HAP-1 (cell line): ENCODE data around the gene MAST4.

Source experiments
- DNase-seq, 2 experiments: peaks; one replicate each; pipeline ENCODE4 v3.0.0-alpha.2; 2016 to 2020; ENCODE audit warnings: low spot score in 2 of 2
- H3K27me3 ChIP-seq: fragments of 250-450 bp; sonication (Bioruptor Pico); 2 replicates; pipeline ENCODE4 v1.5.1; 2020; ENCODE audit warnings: low read depth, mild to moderate bottlenecking, moderate library complexity
- H3K36me3 ChIP-seq: fragments of 250-450 bp; sonication (Bioruptor Pico); replicated peaks from 2 replicates; pipeline ENCODE4 v1.5.1; 2020; ENCODE audit warnings: mild to moderate bottlenecking
- H3K4me1 ChIP-seq: fragments of 250-450 bp; sonication (Bioruptor Pico); 2 replicates; pipeline ENCODE4 v1.5.1; 2020; ENCODE audit warnings: mild to moderate bottlenecking
- H3K4me3 ChIP-seq: fragments of 250-450 bp; sonication (Bioruptor Pico); 2 replicates; pipeline ENCODE4 v1.5.1; 2020; ENCODE audit warnings: mild to moderate bottlenecking, moderate library complexity
- H3K9me3 ChIP-seq: fragments of 250-450 bp; sonication (Bioruptor Pico); 2 replicates; pipeline ENCODE4 v1.5.1; 2020; ENCODE audit warnings: mild to moderate bottlenecking, moderate library complexity
- in situ Hi-C: fragments of 300-500 bp; cut with MboI; formaldehyde crosslinking; loops from 3 replicates; pipeline ENCODE4 v1.14.3; 2020; ENCODE audit warnings: low sequenced_read_pairs, inconsistent platforms, mixed read lengths

Gene MAST4

GRCh38 chr5:66644111-66644510 is 47.9 kb downstream of the MAST4 start:
- in situ Hi-C loops = no loop called here
- H3K4me1 ChIP-seq = no peaks in the 10 kb centered on the region
- DNase-seq = no peak
- no peaks in the 10 kb centered on the region for H3K9me3 ChIP-seq
- H3K4me3 ChIP-seq = no peak overlapping the region
- H3K27me3 ChIP-seq = peaks cover 2% of the 10 kb centered on the region; the same call in 1 of the 2 replicates
- no peaks in the 10 kb centered on the region for H3K36me3 ChIP-seq

- H3K4me1 ChIP-seq = no peaks in the 10 kb centered on the region
- in situ Hi-C loops = no loop called here
- no peak for DNase-seq
These were observed 48.8 kb downstream of the MAST4 start for GRCh38 chr5:66645039-66645438.

GRCh38 chr5:66646570-66646969 is 50.4 kb downstream of the MAST4 start:
- Histone ChIP-seq H3K27me3 (peaks cover 2% of the 10 kb centered on the region; the same call in 1 of the 2 replicates), H3K4me1 (no peaks in the 10 kb centered on the region), H3K36me3 (no peaks in the 10 kb centered on the region), H3K4me3 (no peak overlapping the region), H3K9me3 (no peaks in the 10 kb centered on the region)
- no peak for DNase-seq
- in situ Hi-C loops = no loop called here

More at GRCh38 chr5:66645039-66645438, 48.8 kb downstream of the MAST4 start:
- H3K27me3 ChIP-seq = peaks cover 2% of the 10 kb centered on the region; the same call in 1 of the 2 replicates
- H3K36me3 ChIP-seq = no peaks in the 10 kb centered on the region
- no peak overlapping the region for H3K4me3 ChIP-seq
- no peaks in the 10 kb centered on the region for H3K9me3 ChIP-seq

GRCh38 chr5:66647146-66647856 is 51.1 kb downstream of the MAST4 start:
- Histone ChIP-seq H3K4me3 (no peak overlapping the region), H3K27me3 (peaks cover 2% of the 10 kb centered on the region; the same call in 1 of the 2 replicates), H3K9me3 (no peaks in the 10 kb centered on the region), H3K36me3 (no peaks in the 10 kb centered on the region), H3K4me1 (no peaks in the 10 kb centered on the region)
- no peak for DNase-seq
- in situ Hi-C loops = no loop called here

- Histone ChIP-seq H3K36me3 (no peaks in the 10 kb centered on the region), H3K4me3 (no peak overlapping the region), H3K27me3 (no peaks in the 10 kb centered on the region; the same call in 1 of the 2 replicates), H3K4me1 (no peaks in the 10 kb centered on the region), H3K9me3 (no peaks in the 10 kb centered on the region)
- DNase-seq = no peak
- in situ Hi-C loops = no loop called here
These were observed 56.6 kb downstream of the MAST4 start for GRCh38 chr5:66652818-66653217.

- Histone ChIP-seq H3K9me3 (no peaks in the 10 kb centered on the region), H3K4me3 (no peak overlapping the region), H3K27me3 (no peaks in the 10 kb centered on the region; the same call in 1 of the 2 replicates), H3K4me1 (no peaks in the 10 kb centered on the region), H3K36me3 (no peaks in the 10 kb centered on the region)
- in situ Hi-C loops = no loop called here
- no peak for DNase-seq
These were observed 57.1 kb downstream of the MAST4 start for GRCh38 chr5:66653325-66653724.

GRCh38 chr5:66655395-66656324 is 59.5 kb downstream of the MAST4 start:
- in situ Hi-C loops = no loop called here
- no peaks in the 10 kb centered on the region; the same call in 1 of the 2 replicates for H3K27me3 ChIP-seq

GRCh38 chr5:66658516-66658915 is 62.3 kb downstream of the MAST4 start:
- no peaks in the 10 kb centered on the region for H3K36me3 ChIP-seq
- H3K9me3 ChIP-seq = no peaks in the 10 kb centered on the region
- H3K4me3 ChIP-seq = no peak overlapping the region
- no peaks in the 10 kb centered on the region for H3K4me1 ChIP-seq
- no peak for DNase-seq
- in situ Hi-C loops = no loop called here
- H3K27me3 ChIP-seq = no peaks in the 10 kb centered on the region; the same call in 1 of the 2 replicates

More at GRCh38 chr5:66655395-66656324, 59.5 kb downstream of the MAST4 start:
- DNase-seq = no peak
- Histone ChIP-seq H3K9me3 (no peaks in the 10 kb centered on the region), H3K4me3 (no peak overlapping the region), H3K36me3 (no peaks in the 10 kb centered on the region), H3K4me1 (no peaks in the 10 kb centered on the region)

GRCh38 chr5:66659780-66660179 is 63.6 kb downstream of the MAST4 start:
- H3K4me3 ChIP-seq = no peak overlapping the region
- in situ Hi-C loops = no loop called here

GRCh38 chr5:66660396-66660795 is 64.2 kb downstream of the MAST4 start:
- no peaks in the 10 kb centered on the region for H3K36me3 ChIP-seq
- H3K27me3 ChIP-seq = peaks cover 4% of the 10 kb centered on the region

More at GRCh38 chr5:66659780-66660179, 63.6 kb downstream of the MAST4 start:
- DNase-seq = no peak
- H3K27me3 ChIP-seq = no peaks in the 10 kb centered on the region; the same call in none of the 2 replicates
- no peaks in the 10 kb centered on the region for H3K9me3 ChIP-seq
- H3K4me1 ChIP-seq = no peaks in the 10 kb centered on the region
- H3K36me3 ChIP-seq = no peaks in the 10 kb centered on the region

GRCh38 chr5:66661149-66661548 is 65.0 kb downstream of the MAST4 start:
- in situ Hi-C loops = no loop called here
- no peaks in the 10 kb centered on the region for H3K36me3 ChIP-seq
- no peaks in the 10 kb centered on the region for H3K4me1 ChIP-seq
- peaks cover 7% of the 10 kb centered on the region for H3K27me3 ChIP-seq
- H3K9me3 ChIP-seq = no peaks in the 10 kb centered on the region
- DNase-seq = no peak
- H3K4me3 ChIP-seq = no peak overlapping the region

More at GRCh38 chr5:66660396-66660795, 64.2 kb downstream of the MAST4 start:
- no peak overlapping the region for H3K4me3 ChIP-seq
- H3K9me3 ChIP-seq = no peaks in the 10 kb centered on the region
- in situ Hi-C loops = no loop called here
- DNase-seq = no peak
- H3K4me1 ChIP-seq = no peaks in the 10 kb centered on the region

- H3K36me3 ChIP-seq = no peaks in the 10 kb centered on the region
- no peaks in the 10 kb centered on the region for H3K4me1 ChIP-seq
- H3K9me3 ChIP-seq = no peaks in the 10 kb centered on the region
- peak in 1 of 2 experiments; percentile 36 for DNase-seq
- peaks cover 24% of the 10 kb centered on the region for H3K27me3 ChIP-seq
- in situ Hi-C loops = no loop called here
- no peak overlapping the region for H3K4me3 ChIP-seq
These were observed 70.6 kb downstream of the MAST4 start for GRCh38 chr5:66666778-66667177.

- H3K4me1 ChIP-seq = no peaks in the 10 kb centered on the region
- peaks cover 30% of the 10 kb centered on the region for H3K27me3 ChIP-seq
- no peaks in the 10 kb centered on the region for H3K36me3 ChIP-seq
- H3K4me3 ChIP-seq = no peak overlapping the region
- H3K9me3 ChIP-seq = no peaks in the 10 kb centered on the region
- in situ Hi-C loops = no loop called here
- no peak for DNase-seq
These were observed 73.1 kb downstream of the MAST4 start for GRCh38 chr5:66669086-66669861.
